Natural killer cell treated with Interleukin-12 subunit alpha and Interleukin-12 subunit beta and Interleukin-15 and Interleukin-18, amount 100 ng/mL, for 72 hours (primary cell): ENCODE data around the gene TEX26. TPM values are rescaled to one million over a fixed set of nuclear protein-coding genes. Genes with fewer than 3 reads are reported as not detected.

Experiments
- ATAC-seq, 2 donors: fragments of 150-1000 bp; cut with Tn5 transposase in 1 of 2; sonication (Bioruptor Pico), chemical (Tn5 transposase) in 1 of 2; 2 replicates each; pipeline ENCODE4 v1.10.0; 2021
- DNase-seq: peaks from one replicate; pipeline ENCODE4 v3.0.0; 2022; ENCODE audit warnings: low spot score
- H3K27ac Mint-ChIP-seq, 2 donors: 1 replicate in 1 of 2; 2 replicates in 1 of 2; pipeline ENCODE4 v1.8.0; 2022; ENCODE audit warnings: mixed read lengths in 2 of 2, mild to moderate bottlenecking in 1 of 2, moderate library complexity in 1 of 2
- H3K27me3 Mint-ChIP-seq, 2 donors: 1 replicate in 1 of 2; 2 replicates in 1 of 2; pipeline ENCODE4 v1.8.0; 2022; ENCODE audit warnings: mixed read lengths in 2 of 2
- H3K36me3 Mint-ChIP-seq: one replicate; pipeline ENCODE4 v1.8.0; 2022; ENCODE audit warnings: mixed read lengths
- H3K4me1 Mint-ChIP-seq, 2 donors: 1 replicate in 1 of 2; 2 replicates in 1 of 2; pipeline ENCODE4 v1.8.0; 2022; ENCODE audit warnings: low read depth in 2 of 2, mixed read lengths in 2 of 2, mild to moderate bottlenecking in 1 of 2
- H3K4me3 Mint-ChIP-seq: one replicate; pipeline ENCODE4 v1.8.0; 2022; ENCODE audit warnings: mixed read lengths
- H3K9me3 Mint-ChIP-seq: 2 replicates; pipeline ENCODE4 v1.8.0; 2022; ENCODE audit warnings: mixed read lengths
- total RNA-seq, 2 donors: library from RNA; stranded (reverse); gene quantifications; one replicate each; pipeline ENCODE4 v1.2.3, GENCODE V29; 2022

The TEX26 gene
- total RNA-seq, 2 donors from 2014 or later = not detected

- Mint-ChIP-seq H3K36me3 (no peaks in the 10 kb centered on the region), H3K9me3 (no peaks in the 10 kb centered on the region), H3K27ac (no peak overlapping the region), H3K4me3 (no peak overlapping the region), H3K4me1 (peaks cover 1 to 4% of the 10 kb centered on the region in 2 donors), H3K27me3 (peaks cover 28 to 47% of the 10 kb centered on the region in 2 donors)
- ATAC-seq (peak in 1 of 2 donors; percentile 63), DNase-seq (no peak)
Observed at GRCh38 chr13:30906411-30907051, 25.9 kb upstream of the TEX26 start.

GRCh38 chr13:30907121-30907861 is 25.2 kb upstream of the TEX26 start:
- no peak for ATAC-seq
- Mint-ChIP-seq H3K27ac (no peak overlapping the region), H3K27me3 (peaks cover 30 to 51% of the 10 kb centered on the region in 2 donors), H3K9me3 (no peaks in the 10 kb centered on the region), H3K4me3 (no peak overlapping the region), H3K4me1 (peaks cover 0 to 4% of the 10 kb centered on the region in 2 donors), H3K36me3 (no peaks in the 10 kb centered on the region)
- DNase-seq = no peak

GRCh38 chr13:30908416-30908980 is 24.0 kb upstream of the TEX26 start:
- Mint-ChIP-seq H3K27ac (no peak overlapping the region), H3K27me3 (peaks cover 27 to 53% of the 10 kb centered on the region in 2 donors), H3K36me3 (no peaks in the 10 kb centered on the region), H3K9me3 (no peaks in the 10 kb centered on the region), H3K4me3 (no peak overlapping the region), H3K4me1 (peaks cover 0 to 4% of the 10 kb centered on the region in 2 donors)
- ATAC-seq (no peak), DNase-seq (no peak)

- H3K27ac Mint-ChIP-seq = no peak overlapping the region
- H3K4me1 Mint-ChIP-seq = no peaks in the 10 kb centered on the region
- peak in 1 of 2 donors; percentile 43 for ATAC-seq
- DNase-seq = no peak
- H3K36me3 Mint-ChIP-seq = no peaks in the 10 kb centered on the region
- H3K9me3 Mint-ChIP-seq = no peaks in the 10 kb centered on the region
- H3K4me3 Mint-ChIP-seq = no peak overlapping the region
- H3K27me3 Mint-ChIP-seq = peaks cover 28 to 52% of the 10 kb centered on the region in 2 donors
Observed at GRCh38 chr13:30910676-30911075, 21.8 kb upstream of the TEX26 start.

DNA sequence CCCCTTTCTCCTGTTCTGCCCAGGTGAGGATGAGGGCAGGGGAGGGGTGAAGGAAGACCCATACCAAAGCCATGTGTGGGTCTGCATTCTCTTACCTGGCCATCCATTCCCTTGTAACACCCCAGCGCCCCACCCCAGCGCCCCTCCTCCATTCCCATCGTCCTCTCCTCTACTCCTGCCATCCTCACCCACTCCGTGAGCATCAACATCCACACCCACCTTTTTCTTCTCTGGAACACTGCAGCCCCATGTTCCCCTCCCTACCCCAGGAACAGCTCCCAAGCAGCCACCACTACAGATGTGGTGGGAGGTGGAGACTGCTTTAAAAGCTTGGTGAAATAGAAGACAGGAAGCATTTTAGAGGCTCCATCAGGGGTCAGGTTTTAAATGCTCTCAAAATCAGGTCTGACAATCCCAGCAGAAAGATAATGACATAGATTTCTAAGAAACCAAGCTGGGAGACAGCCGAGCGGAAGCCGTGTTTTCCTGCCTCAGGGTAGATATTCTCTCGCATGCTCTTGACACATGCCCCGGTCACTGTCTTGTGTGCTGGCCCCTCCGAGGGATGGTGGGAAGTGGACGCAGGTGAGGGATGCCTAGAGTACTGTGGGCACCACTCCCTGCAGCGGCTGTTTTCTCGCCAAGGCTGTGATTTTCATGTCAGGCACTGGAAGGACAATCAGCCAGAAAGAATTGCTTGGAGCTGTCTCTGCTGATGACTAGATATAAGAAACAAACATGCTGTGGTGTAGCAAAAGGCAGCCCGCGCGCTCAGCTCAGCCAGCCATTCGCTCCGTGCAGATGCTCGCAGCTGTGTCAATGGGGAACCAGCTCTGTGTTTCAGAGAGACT is 16.5 kb upstream of the TEX26 start:
- H3K4me1 Mint-ChIP-seq = no peaks in the 10 kb centered on the region
- H3K9me3 Mint-ChIP-seq = no peaks in the 10 kb centered on the region
- ATAC-seq = no peak
- peaks cover 35 to 40% of the 10 kb centered on the region in 2 donors for H3K27me3 Mint-ChIP-seq
- H3K27ac Mint-ChIP-seq = no peak overlapping the region
- H3K36me3 Mint-ChIP-seq = no peaks in the 10 kb centered on the region
- DNase-seq = no peak
- H3K4me3 Mint-ChIP-seq = no peak overlapping the region

DNA sequence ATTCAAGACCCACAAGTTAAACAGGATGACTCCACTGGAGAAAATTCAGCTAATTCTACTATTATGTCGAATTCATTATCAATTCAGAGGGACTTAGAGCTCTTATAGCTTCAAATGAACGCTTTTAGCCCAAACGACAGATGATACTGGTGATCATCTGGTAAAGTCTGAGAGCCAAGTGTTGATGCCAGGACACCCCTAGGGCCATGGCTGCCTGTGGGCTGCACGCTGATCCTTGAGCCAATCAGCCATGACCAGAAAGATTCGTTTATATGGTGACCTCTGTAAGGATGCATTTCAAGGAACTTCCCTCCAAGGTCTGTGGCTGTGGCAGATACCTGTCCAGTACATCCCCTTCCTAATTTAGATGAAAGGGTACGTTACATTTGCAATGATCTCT is 15.5 kb upstream of the TEX26 start:
- no peak overlapping the region for H3K27ac Mint-ChIP-seq
- peak in 1 of 2 donors; percentile 37 for ATAC-seq

DNA sequence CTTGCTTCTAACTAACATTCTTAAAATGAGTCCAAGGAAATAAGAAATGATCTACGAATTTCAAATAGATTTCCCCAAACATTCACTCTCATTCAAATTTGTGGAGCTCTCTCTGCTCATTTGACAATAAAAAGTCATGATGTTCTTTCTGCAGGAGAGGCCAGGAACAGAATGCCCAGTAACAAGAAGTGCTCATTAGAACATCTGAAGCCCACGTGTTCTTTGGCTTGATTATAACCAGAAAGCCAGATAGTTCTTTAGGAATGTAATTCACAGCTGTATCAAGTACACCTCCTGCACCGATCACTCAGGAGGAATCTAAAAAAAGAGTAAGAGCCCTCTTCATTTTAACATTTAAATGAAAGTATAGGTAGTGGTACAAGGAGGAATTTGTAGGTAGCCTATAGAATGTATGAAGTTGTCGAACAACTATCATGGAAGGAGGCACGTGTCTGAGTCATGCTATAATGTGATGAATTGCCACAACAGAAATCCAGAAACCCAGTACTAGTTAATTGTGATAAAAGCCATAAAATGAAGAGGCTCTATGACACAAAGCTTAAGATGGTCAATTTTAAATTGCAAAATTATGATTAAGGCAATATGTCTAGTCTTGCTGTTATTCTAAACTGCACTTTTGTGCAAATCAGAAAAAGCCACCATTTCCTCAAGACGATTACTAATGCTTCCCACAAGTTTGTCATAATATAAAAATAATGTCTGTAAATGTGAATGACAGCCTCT is 13.6 kb upstream of the TEX26 start:
- DNase-seq (no peak), ATAC-seq (no peak)
- H3K27ac Mint-ChIP-seq = no peak overlapping the region
- H3K4me3 Mint-ChIP-seq = no peak overlapping the region
- H3K27me3 Mint-ChIP-seq = peaks cover 33 to 35% of the 10 kb centered on the region in 2 donors
- H3K4me1 Mint-ChIP-seq = no peaks in the 10 kb centered on the region
- H3K9me3 Mint-ChIP-seq = no peaks in the 10 kb centered on the region
- no peaks in the 10 kb centered on the region for H3K36me3 Mint-ChIP-seq

More for the DNA sequence above, 15.5 kb upstream of the TEX26 start:
- Mint-ChIP-seq H3K4me3 (no peak overlapping the region), H3K36me3 (no peaks in the 10 kb centered on the region), H3K4me1 (no peaks in the 10 kb centered on the region), H3K27me3 (peaks cover 33 to 35% of the 10 kb centered on the region in 2 donors), H3K9me3 (no peaks in the 10 kb centered on the region)
- no peak for DNase-seq

DNA sequence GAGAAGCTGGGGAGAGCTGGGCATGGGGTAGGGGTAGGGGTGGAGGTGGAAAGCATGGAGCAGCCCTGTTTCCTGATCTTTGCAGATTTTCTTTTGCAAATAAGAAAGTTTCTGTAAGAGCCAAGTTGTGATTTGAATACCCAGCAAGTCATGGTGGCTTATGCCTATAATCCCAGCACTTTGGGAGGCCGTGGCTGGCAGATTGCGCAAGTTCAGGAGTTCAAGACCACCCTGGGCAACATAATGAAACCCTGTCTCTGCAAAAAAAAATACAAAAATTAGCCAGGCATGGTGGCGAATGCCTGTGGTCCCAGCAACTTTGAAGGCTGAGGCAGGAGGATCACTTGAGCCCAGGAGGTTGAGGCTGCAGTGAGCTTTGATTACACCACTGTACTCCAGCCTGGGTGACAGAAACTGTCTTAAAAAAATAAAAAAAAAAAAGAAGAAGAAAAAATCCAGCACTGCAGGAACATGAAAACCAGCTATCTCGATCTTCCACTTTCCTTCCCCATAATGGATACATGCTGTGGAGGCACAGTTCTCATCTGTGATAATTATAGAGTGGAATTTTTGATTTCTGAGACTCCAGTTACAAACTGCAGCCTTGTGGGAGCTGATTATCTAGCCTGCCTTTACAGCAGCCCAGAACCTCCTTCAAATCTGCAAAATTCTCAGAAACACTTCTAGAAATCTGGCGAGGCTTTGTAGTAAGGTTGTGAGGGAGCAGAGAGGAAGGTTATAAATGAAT is 12.1 kb upstream of the TEX26 start:
- H3K4me3 Mint-ChIP-seq = no peak overlapping the region
- no peaks in the 10 kb centered on the region for H3K36me3 Mint-ChIP-seq
- DNase-seq (no peak), ATAC-seq (no peak)
- no peaks in the 10 kb centered on the region for H3K9me3 Mint-ChIP-seq
- H3K4me1 Mint-ChIP-seq = peaks cover under 1 to 2% of the 10 kb centered on the region in 2 donors
- peaks cover 18 to 20% of the 10 kb centered on the region in 2 donors for H3K27me3 Mint-ChIP-seq
- no peak overlapping the region for H3K27ac Mint-ChIP-seq

- ATAC-seq (no peak), DNase-seq (no peak)
- Mint-ChIP-seq H3K27ac (no peak overlapping the region), H3K36me3 (no peaks in the 10 kb centered on the region), H3K27me3 (peaks cover 13 to 16% of the 10 kb centered on the region in 2 donors), H3K9me3 (no peaks in the 10 kb centered on the region), H3K4me3 (no peak overlapping the region), H3K4me1 (peaks cover 4 to 6% of the 10 kb centered on the region in 2 donors)
Observed at GRCh38 chr13:30923418-30923817, 9.0 kb upstream of the TEX26 start.

DNA sequence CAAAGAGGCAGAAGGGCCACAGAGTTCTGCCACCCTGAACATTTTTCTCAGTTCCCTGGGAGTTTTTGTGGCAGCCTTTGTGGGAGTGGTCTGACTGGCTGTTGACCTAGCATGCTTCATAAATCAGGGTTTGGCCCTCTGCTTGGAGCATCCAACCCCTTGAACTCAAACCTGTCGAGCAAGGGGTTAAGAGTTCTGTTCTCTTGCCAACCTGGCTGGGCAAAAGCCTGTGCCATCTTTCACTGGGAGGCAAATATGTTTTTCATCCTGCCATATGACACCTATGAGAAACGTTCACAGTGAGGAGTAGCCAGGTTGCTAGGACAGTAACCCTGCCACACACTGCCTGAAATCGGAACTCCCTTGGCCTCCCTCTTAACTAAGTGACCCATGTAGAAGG is 7.7 kb upstream of the TEX26 start:
- H3K4me3 Mint-ChIP-seq = no peak overlapping the region
- ATAC-seq (no peak), DNase-seq (no peak)
- H3K27ac Mint-ChIP-seq = no peak overlapping the region
- no peaks in the 10 kb centered on the region for H3K36me3 Mint-ChIP-seq
- H3K27me3 Mint-ChIP-seq = peaks cover 17 to 26% of the 10 kb centered on the region in 2 donors
- H3K4me1 Mint-ChIP-seq = peaks cover 4 to 6% of the 10 kb centered on the region in 2 donors
- H3K9me3 Mint-ChIP-seq = no peaks in the 10 kb centered on the region

GRCh38 chr13:30925429-30925828 is 7.0 kb upstream of the TEX26 start:
- Mint-ChIP-seq H3K4me1 (peaks cover 4 to 6% of the 10 kb centered on the region in 2 donors), H3K27ac (no peak overlapping the region), H3K27me3 (peaks cover 20 to 33% of the 10 kb centered on the region in 2 donors), H3K36me3 (no peaks in the 10 kb centered on the region), H3K4me3 (no peak overlapping the region), H3K9me3 (no peaks in the 10 kb centered on the region)
- DNase-seq (no peak), ATAC-seq (no peak)

DNA sequence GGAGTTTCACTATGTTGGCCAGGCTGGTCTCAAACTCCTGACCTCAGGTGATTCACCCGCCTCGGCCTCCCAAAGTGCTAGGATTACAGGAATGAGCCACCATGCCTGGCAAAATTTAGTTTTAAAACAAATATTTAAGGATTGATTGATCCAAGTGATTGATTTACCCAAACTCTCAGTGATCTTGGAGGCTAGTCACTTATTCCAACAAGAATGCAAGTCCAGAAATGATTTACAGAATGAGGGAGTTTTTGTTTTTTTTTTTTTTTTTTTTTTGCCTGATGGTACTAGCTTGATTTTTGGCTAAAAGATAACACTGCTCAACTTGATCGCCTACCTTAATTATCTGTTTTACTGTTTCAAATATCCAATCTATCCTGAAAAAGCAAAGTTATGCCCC is 5.7 kb upstream of the TEX26 start:
- H3K4me1 Mint-ChIP-seq = peaks cover 4 to 6% of the 10 kb centered on the region in 2 donors
- no peaks in the 10 kb centered on the region for H3K36me3 Mint-ChIP-seq
- ATAC-seq (no peak), DNase-seq (no peak)
- H3K9me3 Mint-ChIP-seq = no peaks in the 10 kb centered on the region
- H3K27me3 Mint-ChIP-seq = peaks cover 27 to 35% of the 10 kb centered on the region in 2 donors
- no peak overlapping the region for H3K4me3 Mint-ChIP-seq
- no peak overlapping the region for H3K27ac Mint-ChIP-seq
